ENCODE data around the gene SPINT2.

SPINT2 gene

DNA sequence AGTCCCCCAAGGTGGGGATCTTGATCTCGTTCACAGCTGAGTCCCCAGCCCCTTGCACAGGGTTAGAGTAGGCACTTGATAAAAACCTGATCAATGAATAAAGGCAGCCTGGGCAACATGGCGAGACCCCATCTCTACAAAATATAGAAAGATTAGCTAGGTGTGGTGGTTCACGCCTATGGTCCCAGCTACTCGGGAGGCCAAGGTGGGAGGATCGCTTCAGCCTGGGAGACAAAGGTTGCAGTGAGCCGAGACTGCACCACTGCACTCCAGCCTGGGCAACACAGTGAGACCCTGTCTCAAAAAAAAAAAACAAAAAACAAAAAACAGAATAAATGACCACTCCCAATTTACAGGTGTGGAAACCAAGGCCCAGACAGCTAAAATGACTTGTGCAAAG, 46.6 kb downstream of the SPINT2 start:
- no peak for TF ChIP-seq CTCF (IDR thresholded peaks at IDR 0.05; ENCODE audit: low read depth, low read length, missing control alignments)
- DNase-seq (ENCODE audit: low read depth), result no peak
- H3K4me3 ChIP-seq (ENCODE audit: low read depth, low read length), result no peak overlapping the region

GRCh38 chr19:38315657-38316476, 51.5 kb downstream of the SPINT2 start, which contains the start of gene YIF1B:
TSS of gene YIF1B (minus strand) at chr19:38315947. CDS start at chr19:38315917, 30 bp downstream.
- TF ChIP-seq CTCF (IDR thresholded peaks at IDR 0.05; ENCODE audit: low read depth, low read length, missing control alignments), result no peak
- peak; percentile 96 for DNase-seq (ENCODE audit: low read depth)
- peak within 1 kb of the TSS; percentile 85 for H3K4me3 ChIP-seq (ENCODE audit: low read depth, low read length)

DNA sequence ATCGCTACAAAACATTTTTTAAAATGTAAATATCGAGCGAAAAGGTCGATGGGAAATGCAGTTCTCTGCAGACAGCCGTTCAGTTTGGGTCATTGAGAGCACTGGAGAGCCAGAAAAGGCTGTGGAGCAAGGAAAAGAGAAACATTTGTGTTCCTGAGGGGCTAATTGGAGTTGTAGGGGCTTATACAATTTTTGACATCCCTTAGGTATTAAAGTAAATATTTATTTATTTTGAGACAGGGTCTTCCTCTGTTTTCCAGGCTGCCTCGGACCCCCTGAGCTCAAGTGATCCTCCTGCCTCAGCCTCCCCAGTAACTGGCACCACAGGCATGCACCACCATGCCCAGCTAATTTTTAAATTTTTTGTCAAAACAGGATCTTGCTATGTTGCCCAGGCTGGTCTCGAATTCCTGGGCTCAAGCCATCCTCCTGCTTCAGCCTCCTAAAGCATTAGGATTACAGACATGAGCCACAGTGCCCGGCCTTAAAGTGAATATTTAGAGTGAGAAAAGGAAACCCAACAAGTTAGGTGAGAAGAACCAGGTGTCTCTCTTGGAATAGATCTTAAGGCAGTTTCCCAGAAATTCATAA, 52.2 kb downstream of the SPINT2 start:
- no peak for DNase-seq (ENCODE audit: low read depth)
- peak overlapping the region; percentile 57 for H3K4me3 ChIP-seq (ENCODE audit: low read depth, low read length)
- no peak for TF ChIP-seq CTCF (IDR thresholded peaks at IDR 0.05; ENCODE audit: low read depth, low read length, missing control alignments)

DNA sequence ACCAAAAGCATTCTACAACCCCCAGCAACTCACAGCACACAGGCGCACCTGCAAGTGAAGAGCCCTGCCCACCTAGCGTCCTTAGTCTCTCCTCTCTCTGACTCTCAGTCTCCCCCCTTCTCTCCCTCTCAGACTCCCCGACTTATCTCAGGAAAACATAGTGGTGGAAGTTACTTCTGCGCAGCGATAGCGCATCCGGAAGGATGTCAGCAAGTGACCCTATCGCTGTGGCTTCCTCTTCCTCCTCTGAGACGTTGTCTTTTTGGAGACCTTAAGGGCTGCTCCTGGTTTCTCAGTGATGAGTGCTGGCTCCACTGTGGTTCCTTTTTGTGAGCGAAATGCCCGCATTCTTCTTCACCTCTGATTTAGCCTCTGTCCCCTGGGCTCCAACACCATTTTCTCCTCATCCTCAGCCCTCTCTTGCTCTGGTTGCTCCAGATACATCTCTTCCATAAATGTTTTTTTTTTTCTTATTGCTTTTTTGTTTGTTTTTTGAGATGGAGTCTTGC, 52.8 kb downstream of the SPINT2 start:
- DNase-seq (ENCODE audit: low read depth), result no peak
- H3K4me3 ChIP-seq (ENCODE audit: low read depth, low read length), result peak overlapping the region; percentile 57
- TF ChIP-seq CTCF (IDR thresholded peaks at IDR 0.05; ENCODE audit: low read depth, low read length, missing control alignments), result no peak

GRCh38 chr19:38318660-38319059, 54.3 kb downstream of the SPINT2 start:
- TF ChIP-seq CTCF (IDR thresholded peaks at IDR 0.05; ENCODE audit: low read depth, low read length, missing control alignments), result no peak
- H3K4me3 ChIP-seq (ENCODE audit: low read depth, low read length), result no peak overlapping the region
- DNase-seq (ENCODE audit: low read depth), result no peak

DNA sequence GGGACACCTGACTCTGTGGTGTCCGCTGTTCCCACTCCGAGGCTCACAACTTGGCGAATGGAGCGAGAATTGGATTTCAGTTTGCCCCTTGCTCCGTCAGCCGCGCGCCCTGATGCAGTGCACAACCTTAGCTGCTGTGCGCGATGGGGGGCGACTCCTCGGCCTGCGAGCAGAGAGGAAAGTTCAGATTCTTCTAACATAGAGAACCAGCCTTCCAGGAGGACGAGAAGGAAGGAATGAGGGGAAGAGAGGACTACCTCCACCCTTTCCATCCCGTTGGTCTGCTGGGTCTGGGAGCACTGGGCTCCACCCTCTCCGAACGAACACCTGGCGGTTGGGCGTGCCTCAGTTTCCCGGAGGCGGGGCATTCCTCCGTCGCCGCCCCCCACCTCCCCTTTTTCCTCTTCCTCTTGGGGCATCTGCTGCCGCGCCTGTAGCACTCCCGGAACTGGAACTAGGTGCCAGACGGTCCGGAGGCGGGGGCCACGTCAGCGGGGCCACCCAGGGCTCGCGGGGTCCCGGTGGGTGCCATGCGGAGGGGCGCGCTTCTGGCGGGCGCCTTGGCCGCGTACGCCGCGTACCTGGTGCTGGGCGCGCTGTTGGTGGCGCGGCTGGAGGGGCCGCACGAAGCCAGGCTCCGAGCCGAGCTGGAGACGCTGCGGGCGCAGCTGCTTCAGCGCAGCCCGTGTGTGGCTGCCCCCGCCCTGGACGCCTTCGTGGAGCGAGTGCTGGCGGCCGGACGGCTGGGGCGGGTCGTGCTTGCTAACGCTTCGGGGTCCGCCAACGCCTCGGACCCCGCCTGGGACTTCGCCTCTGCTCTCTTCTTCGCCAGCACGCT, 55.3 kb downstream of the SPINT2 start, which contains the start of gene KCNK6:
Gene KCNK6 (plus strand): TSS at position 425 of the 838 bp plus-strand sequence. CDS start 106 bp downstream, at position 531.
- DNase-seq (ENCODE audit: low read depth), result no peak
- TF ChIP-seq CTCF (IDR thresholded peaks at IDR 0.05; ENCODE audit: low read depth, low read length, missing control alignments), result no peak
- peak within 1 kb of the TSS; percentile 62 for H3K4me3 ChIP-seq (ENCODE audit: low read depth, low read length)
